ENCODE measurements around the gene CAGE1. TPM values are rescaled to one million over a fixed set of nuclear protein-coding genes. Genes with fewer than 3 reads are reported as not detected.

Gene CAGE1
- total and polyA plus RNA-seq, 10 of the 15 experiments (the other 5 are each of a cell fraction or from before 2014, with no cell fraction given): 0.03 to 0.42 (median 0.08) TPM; not detected in 3

DNA sequence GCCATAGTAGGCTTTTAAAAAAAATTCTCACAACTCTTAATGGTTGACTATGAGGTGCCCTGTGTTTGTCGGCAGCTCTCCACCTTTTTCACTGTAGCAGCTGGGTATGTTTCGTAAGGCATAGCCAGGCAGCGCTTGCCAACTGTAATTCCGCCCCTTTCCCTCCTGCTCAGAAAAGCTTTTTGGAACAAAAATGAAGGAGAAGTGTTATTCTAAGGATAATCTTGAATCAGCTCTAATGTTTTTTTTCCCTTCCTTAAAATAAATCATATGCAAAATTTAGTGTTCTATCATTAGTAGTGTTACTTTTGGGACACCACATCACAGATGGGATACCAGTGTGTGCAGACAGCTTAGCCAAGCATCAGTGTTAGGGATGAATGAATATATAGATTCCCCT lies 21.3 kb upstream of the CAGE1 start (continued):
- TF ChIP-seq, protein P1, sequence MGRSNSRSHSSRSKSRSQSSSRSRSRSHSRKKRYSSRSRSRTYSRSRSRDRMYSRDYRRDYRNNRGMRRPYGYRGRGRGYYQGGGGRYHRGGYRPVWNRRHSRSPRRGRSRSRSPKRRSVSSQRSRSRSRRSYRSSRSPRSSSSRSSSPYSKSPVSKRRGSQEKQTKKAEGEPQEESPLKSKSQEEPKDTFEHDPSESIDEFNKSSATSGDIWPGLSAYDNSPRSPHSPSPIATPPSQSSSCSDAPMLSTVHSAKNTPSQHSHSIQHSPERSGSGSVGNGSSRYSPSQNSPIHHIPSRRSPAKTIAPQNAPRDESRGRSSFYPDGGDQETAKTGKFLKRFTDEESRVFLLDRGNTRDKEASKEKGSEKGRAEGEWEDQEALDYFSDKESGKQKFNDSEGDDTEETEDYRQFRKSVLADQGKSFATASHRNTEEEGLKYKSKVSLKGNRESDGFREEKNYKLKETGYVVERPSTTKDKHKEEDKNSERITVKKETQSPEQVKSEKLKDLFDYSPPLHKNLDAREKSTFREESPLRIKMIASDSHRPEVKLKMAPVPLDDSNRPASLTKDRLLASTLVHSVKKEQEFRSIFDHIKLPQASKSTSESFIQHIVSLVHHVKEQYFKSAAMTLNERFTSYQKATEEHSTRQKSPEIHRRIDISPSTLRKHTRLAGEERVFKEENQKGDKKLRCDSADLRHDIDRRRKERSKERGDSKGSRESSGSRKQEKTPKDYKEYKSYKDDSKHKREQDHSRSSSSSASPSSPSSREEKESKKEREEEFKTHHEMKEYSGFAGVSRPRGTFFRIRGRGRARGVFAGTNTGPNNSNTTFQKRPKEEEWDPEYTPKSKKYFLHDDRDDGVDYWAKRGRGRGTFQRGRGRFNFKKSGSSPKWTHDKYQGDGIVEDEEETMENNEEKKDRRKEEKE (IDR thresholded peaks at IDR 0.05): no peak
- no peak for TF ChIP-seq BACH1 (IDR thresholded peaks at IDR 0.05; ENCODE audit: borderline replicate concordance)
- TF ChIP-seq, protein P2, sequence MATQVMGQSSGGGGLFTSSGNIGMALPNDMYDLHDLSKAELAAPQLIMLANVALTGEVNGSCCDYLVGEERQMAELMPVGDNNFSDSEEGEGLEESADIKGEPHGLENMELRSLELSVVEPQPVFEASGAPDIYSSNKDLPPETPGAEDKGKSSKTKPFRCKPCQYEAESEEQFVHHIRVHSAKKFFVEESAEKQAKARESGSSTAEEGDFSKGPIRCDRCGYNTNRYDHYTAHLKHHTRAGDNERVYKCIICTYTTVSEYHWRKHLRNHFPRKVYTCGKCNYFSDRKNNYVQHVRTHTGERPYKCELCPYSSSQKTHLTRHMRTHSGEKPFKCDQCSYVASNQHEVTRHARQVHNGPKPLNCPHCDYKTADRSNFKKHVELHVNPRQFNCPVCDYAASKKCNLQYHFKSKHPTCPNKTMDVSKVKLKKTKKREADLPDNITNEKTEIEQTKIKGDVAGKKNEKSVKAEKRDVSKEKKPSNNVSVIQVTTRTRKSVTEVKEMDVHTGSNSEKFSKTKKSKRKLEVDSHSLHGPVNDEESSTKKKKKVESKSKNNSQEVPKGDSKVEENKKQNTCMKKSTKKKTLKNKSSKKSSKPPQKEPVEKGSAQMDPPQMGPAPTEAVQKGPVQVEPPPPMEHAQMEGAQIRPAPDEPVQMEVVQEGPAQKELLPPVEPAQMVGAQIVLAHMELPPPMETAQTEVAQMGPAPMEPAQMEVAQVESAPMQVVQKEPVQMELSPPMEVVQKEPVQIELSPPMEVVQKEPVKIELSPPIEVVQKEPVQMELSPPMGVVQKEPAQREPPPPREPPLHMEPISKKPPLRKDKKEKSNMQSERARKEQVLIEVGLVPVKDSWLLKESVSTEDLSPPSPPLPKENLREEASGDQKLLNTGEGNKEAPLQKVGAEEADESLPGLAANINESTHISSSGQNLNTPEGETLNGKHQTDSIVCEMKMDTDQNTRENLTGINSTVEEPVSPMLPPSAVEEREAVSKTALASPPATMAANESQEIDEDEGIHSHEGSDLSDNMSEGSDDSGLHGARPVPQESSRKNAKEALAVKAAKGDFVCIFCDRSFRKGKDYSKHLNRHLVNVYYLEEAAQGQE (IDR thresholded peaks at IDR 0.05; ENCODE audit: low read depth, low read length): no peak
- TF ChIP-seq GABPA (IDR thresholded peaks at IDR 0.05; ENCODE audit: low read depth): no peak
- no peak for TF ChIP-seq TBL1XR1 (IDR thresholded peaks at IDR 0.05; ENCODE audit: low read depth, low read length)
- no peak for TF ChIP-seq BHLHE40 (IDR thresholded peaks at IDR 0.05; ENCODE audit: borderline replicate concordance in 1 of 2, low read depth in 2 of 2, low read length in 1 of 2)
- TF ChIP-seq EGR1 (IDR thresholded peaks at IDR 0.05; ENCODE audit: borderline replicate concordance in 1 of 2, low read depth in 2 of 2, low read length in 2 of 2): no peak
- TF ChIP-seq SREBF1 (IDR thresholded peaks at IDR 0.05; ENCODE audit: low read length): no peak
- no peak for TF ChIP-seq SREBF2 (IDR thresholded peaks at IDR 0.05; ENCODE audit: low read length)
- TF ChIP-seq, protein P3, sequence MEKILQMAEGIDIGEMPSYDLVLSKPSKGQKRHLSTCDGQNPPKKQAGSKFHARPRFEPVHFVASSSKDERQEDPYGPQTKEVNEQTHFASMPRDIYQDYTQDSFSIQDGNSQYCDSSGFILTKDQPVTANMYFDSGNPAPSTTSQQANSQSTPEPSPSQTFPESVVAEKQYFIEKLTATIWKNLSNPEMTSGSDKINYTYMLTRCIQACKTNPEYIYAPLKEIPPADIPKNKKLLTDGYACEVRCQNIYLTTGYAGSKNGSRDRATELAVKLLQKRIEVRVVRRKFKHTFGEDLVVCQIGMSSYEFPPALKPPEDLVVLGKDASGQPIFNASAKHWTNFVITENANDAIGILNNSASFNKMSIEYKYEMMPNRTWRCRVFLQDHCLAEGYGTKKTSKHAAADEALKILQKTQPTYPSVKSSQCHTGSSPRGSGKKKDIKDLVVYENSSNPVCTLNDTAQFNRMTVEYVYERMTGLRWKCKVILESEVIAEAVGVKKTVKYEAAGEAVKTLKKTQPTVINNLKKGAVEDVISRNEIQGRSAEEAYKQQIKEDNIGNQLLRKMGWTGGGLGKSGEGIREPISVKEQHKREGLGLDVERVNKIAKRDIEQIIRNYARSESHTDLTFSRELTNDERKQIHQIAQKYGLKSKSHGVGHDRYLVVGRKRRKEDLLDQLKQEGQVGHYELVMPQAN (conservative IDR thresholded peaks at IDR 0.05): no peak
- no peak for TF ChIP-seq PAX8 (IDR thresholded peaks at IDR 0.05)

Data from GM12878 (cell line).